ENCODE measurements around the gene MTA2.

DNA sequence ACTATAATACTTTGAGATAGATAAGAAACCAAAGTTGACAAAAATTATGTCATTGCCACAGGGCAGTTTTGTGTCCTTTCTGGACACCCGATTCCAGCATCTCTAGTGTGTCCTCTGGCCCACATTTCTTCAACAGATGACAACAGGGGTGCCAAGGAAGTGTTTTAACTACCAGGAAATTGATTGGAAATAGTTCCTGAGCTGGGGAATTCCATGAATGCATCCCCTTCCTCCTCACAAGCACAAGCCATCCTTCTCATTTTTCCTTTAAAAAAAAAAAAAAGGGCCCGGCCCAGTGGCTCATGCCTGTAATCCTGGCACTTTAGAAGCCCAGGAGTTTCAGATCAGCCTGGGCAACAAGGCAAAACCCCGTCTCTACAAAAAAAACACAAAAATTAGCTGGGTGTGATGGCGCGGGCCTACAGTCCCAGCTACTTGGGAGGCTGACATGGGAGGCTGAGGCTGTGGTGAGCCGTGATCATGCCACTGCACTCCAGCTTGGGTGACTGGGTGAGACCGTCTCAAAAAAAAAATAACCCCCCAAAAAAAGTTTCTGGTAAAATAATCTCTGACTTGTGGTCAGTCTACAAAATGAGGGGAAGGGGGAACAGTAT lies 20.9 kb upstream of the MTA2 start:
- TF ChIP-seq CTCF (conservative IDR thresholded peaks at IDR 0.05; ENCODE audit: low read depth, low read length) (no peak), EZH2phosphoT487 (IDR thresholded peaks at IDR 0.05; ENCODE audit: borderline replicate concordance, low read length) (no peak)

All from PC-3 (cell line).